Activated CD8-positive, alpha-beta memory T cell treated with anti-CD3 and anti-CD28 coated beads, Interleukin-2, amount 50 U/mL, for 24 hours (primary cell): Measurements from ENCODE around the gene MAPK9.
"Not testable (repeated sequence)": the region's sequence is repeated elsewhere in the genome, so short reads cannot be mapped to it uniquely, and the experiment has no call there.

Experiments used
- DNase-seq: peaks from one replicate; pipeline ENCODE4 v3.0.0-alpha.2; 2020; ENCODE audit errors: extremely low read depth

MAPK9 gene

GRCh38 chr5:180235077-180235476 lies 56.8 kb downstream of the MAPK9 start:
- DNase-seq = no peak

- DNase-seq = no peak
These were observed 57.6 kb downstream of the MAPK9 start for GRCh38 chr5:180234271-180234670.

GRCh38 chr5:180233729-180234128 lies 58.2 kb downstream of the MAPK9 start:
- no peak for DNase-seq

GRCh38 chr5:180230017-180230416 lies 61.9 kb downstream of the MAPK9 start:
- no peak for DNase-seq

GRCh38 chr5:180222056-180222455 lies 69.8 kb downstream of the MAPK9 start:
- no peak for DNase-seq

- no peak for DNase-seq
These were observed 74.1 kb downstream of the MAPK9 start for GRCh38 chr5:180217797-180218196.

- DNase-seq = no peak
These were observed 75.2 kb downstream of the MAPK9 start for GRCh38 chr5:180216646-180217171.

GRCh38 chr5:180215783-180216630 lies 75.9 kb downstream of the MAPK9 start:
- DNase-seq = no peak

- DNase-seq = no peak
These were observed 76.8 kb downstream of the MAPK9 start for GRCh38 chr5:180214870-180215770.

- no peak for DNase-seq
These were observed 78.2 kb downstream of the MAPK9 start for GRCh38 chr5:180213657-180214207.

GRCh38 chr5:180213256-180213600 lies 78.7 kb downstream of the MAPK9 start:
- DNase-seq = no peak

- DNase-seq = no peak
These were observed 79.3 kb downstream of the MAPK9 start for GRCh38 chr5:180212363-180213255.

GRCh38 chr5:180211761-180212035 lies 80.2 kb downstream of the MAPK9 start:
- no peak for DNase-seq

GRCh38 chr5:180210961-180211760 lies 80.7 kb downstream of the MAPK9 start:
- no peak for DNase-seq

- not testable (repeated sequence) for DNase-seq
These were observed 81.8 kb downstream of the MAPK9 start for GRCh38 chr5:180210077-180210476.

- DNase-seq = no peak
These were observed 82.7 kb downstream of the MAPK9 start, which contains the start of gene RASGEF1C for GRCh38 chr5:180209137-180209581. RASGEF1C (minus strand) TSS chr5:180209211; CDS start chr5:180138052, 71,159 bp downstream.

- DNase-seq = no peak
These were observed 83.3 kb downstream of the MAPK9 start for GRCh38 chr5:180208435-180209081.

- DNase-seq = no peak
These were observed 83.8 kb downstream of the MAPK9 start for GRCh38 chr5:180208038-180208434.

- no peak for DNase-seq
These were observed 84.3 kb downstream of the MAPK9 start for GRCh38 chr5:180207593-180207992.

- DNase-seq = no peak
These were observed 84.9 kb downstream of the MAPK9 start for GRCh38 chr5:180206993-180207392.
